ENCODE data around the gene CDHR4. TPM values are rescaled to one million over a fixed set of nuclear protein-coding genes. Genes with fewer than 3 reads are reported as not detected.

CDHR4 gene
- total RNA-seq, 2 experiments from 2014 or later = 0.17 TPM; not detected in 1

DNA sequence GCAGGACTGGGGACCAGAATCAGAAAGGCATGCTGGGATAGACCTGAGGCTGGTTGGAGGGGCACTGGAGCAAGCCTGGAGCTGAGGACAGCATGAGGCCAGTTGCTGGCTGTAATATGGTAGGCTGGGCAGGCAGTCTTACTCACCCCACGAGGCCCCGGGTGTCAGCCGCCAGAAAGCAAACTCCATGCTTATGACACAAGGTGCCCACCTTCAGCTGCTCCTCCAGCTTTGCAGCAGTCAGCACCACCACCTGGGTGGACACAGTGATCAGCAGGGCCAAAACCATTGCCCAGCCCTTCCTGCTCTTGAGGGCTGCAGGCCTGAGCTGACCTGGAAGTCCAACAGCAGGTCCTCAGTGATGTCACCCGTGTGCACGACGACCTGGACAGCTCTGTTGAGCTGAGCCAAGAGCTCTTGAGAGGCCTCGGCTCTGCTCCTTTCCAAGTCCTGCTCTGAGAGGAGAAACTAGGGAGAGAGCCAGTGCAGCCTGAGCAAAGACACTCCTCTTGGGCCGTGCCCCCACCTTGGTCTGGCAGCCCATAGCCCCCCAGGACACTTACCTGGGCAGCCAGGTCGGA is 13.3 kb upstream of the CDHR4 start:
- Mint-ChIP-seq H3K4me1 (ENCODE audit: low read depth) (peaks cover 43% of the 10 kb centered on the region), H3K36me3 (ENCODE audit: low read depth) (peaks cover 58% of the 10 kb centered on the region), H3K27me3 (no peaks in the 10 kb centered on the region), H3K4me3 (peak overlapping the region; percentile 97), H3K27ac (peak overlapping the region; percentile 97), H3K9me3 (no peaks in the 10 kb centered on the region)
- H3K4me3 ChIP-seq (ENCODE audit: low read length) = peak overlapping the region; percentile 77
- H3K9me3 ChIP-seq (ENCODE audit: control insufficient read depth in 1 of 2, insufficient read depth in 1 of 2, low read length in 2 of 2) = no peaks in the 10 kb centered on the region
- ATAC-seq (ENCODE audit: poor library complexity) (peak; percentile 16), DNase-seq (no peak)
- H3K36me3 ChIP-seq (ENCODE audit: insufficient read depth, low read length) = peaks cover 39% of the 10 kb centered on the region
- POLR2A ChIA-PET = interaction anchor here (0.6 to 5.1 kb wide), 5 partner anchors 9 to 126 kb away, joined by 3 to 83 read pairs (median 4); partner anchors contain the start of genes INKA1, IP6K1, RBM6 and TRAIP
- H3K27ac ChIP-seq (ENCODE audit: low read depth in 1 of 2, low read length in 2 of 2) = peak overlapping the region; percentile 41 to 71
- intact Hi-C loops (cut with DNase I, micrococcal nuclease) = loop anchor here in 1 of 2 experiments (1.0 kb wide), 1 partner anchor 10 kb away; the partner anchor contains the start of gene INKA1
- CTCF ChIA-PET = interaction anchor here (5.4 to 6.6 kb wide), 2 partner anchors 9 to 26 kb away, joined by 18 to 42 read pairs; partner anchors contain the start of gene INKA1
- no peaks in the 10 kb centered on the region for H3K27me3 ChIP-seq (ENCODE audit: control insufficient read depth in 1 of 2, insufficient read depth in 2 of 2, low read length in 2 of 2)
- TF ChIP-seq, protein P1, sequence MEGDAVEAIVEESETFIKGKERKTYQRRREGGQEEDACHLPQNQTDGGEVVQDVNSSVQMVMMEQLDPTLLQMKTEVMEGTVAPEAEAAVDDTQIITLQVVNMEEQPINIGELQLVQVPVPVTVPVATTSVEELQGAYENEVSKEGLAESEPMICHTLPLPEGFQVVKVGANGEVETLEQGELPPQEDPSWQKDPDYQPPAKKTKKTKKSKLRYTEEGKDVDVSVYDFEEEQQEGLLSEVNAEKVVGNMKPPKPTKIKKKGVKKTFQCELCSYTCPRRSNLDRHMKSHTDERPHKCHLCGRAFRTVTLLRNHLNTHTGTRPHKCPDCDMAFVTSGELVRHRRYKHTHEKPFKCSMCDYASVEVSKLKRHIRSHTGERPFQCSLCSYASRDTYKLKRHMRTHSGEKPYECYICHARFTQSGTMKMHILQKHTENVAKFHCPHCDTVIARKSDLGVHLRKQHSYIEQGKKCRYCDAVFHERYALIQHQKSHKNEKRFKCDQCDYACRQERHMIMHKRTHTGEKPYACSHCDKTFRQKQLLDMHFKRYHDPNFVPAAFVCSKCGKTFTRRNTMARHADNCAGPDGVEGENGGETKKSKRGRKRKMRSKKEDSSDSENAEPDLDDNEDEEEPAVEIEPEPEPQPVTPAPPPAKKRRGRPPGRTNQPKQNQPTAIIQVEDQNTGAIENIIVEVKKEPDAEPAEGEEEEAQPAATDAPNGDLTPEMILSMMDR (IDR thresholded peaks at IDR 0.05) = no peak
- H3K4me1 ChIP-seq (ENCODE audit: insufficient read depth, low read length) = peaks cover 41% of the 10 kb centered on the region

DNA sequence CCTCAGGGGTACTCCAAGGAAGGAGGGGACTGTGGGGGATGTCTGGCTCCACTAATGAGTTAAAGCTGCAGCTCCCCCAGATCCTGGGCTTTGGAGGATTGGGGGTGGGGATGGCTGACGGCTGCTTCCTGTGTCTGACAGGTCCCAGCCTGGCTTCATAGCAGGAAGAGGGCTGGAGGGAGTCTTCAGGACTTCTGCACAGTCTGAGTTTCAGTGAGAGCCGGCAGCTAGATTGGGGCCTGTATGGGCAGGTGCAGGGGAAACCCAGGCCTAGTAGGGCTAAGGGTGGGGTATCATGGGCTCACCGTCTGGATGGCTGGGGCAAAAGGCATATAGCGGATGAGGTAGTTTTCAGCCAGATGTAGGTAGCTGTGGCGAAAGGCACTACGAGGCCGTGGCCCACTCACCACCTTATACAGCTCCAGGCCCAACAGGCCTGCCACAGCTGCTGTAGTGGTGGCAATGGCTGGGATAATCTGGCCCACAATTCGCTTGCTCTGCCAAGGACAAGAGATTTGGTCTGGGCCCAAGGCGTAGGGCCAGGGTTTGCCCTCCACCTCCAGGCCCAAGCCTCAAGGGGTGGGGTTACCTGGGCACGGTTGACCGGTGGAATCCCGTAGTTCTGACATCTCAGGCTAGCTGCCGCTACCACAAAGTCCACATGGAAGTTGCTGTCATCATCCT is 7.9 kb upstream of the CDHR4 start:
- CTCF ChIA-PET = interaction anchor here (1.4 kb wide), 1 partner anchor 32 kb away, joined by 4 read pairs; no protein-coding TSS in a partner anchor
- Histone ChIP-seq H3K36me3 (ENCODE audit: insufficient read depth, low read length) (peaks cover 37% of the 10 kb centered on the region), H3K4me1 (ENCODE audit: insufficient read depth, low read length) (peaks cover 66% of the 10 kb centered on the region), H3K27ac (ENCODE audit: low read depth in 1 of 2, low read length in 2 of 2) (peak overlapping the region in 1 of 2 donors; percentile 22), H3K4me3 (ENCODE audit: low read length) (no peak overlapping the region), H3K9me3 (ENCODE audit: control insufficient read depth in 1 of 2, insufficient read depth in 1 of 2, low read length in 2 of 2) (no peaks in the 10 kb centered on the region), H3K27me3 (ENCODE audit: control insufficient read depth in 1 of 2, insufficient read depth in 2 of 2, low read length in 2 of 2) (no peaks in the 10 kb centered on the region)
- Mint-ChIP-seq H3K27ac (peak overlapping the region; percentile 75), H3K4me1 (ENCODE audit: low read depth) (peaks cover 62% of the 10 kb centered on the region), H3K36me3 (ENCODE audit: low read depth) (peaks cover 51% of the 10 kb centered on the region), H3K9me3 (no peaks in the 10 kb centered on the region), H3K4me3 (peak overlapping the region; percentile 4), H3K27me3 (peaks cover under 1% of the 10 kb centered on the region)
- intact Hi-C loops (cut with DNase I, micrococcal nuclease) = loop anchor here in 1 of 2 experiments (10.0 kb wide), 1 partner anchor 277 kb away; the partner anchor contains the start of gene RBM5
- POLR2A ChIA-PET = no interaction called here
- ATAC-seq (ENCODE audit: poor library complexity) = no peak
- TF ChIP-seq, protein P1 (IDR thresholded peaks at IDR 0.05) = no peak
- DNase-seq = no peak

DNA sequence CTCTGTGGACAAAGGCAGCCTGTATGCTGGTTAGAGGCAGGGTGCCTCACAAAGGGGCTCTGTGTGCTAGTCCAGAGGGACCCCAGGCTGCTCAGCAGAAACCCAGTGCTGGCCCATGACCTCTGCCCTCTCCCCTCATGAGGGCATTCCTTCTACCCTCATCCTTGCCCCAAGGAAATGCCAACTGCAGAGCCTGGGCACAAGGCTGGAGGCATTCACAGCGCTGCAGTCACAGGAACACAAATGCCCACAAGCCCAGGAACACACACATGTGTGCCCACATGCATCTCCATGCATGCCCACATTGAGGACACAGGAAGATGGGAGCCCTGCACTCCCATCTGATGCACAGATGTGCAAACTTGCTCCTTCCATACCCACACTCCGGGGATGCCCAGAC is 7.2 kb upstream of the CDHR4 start:
- ChIA-PET POLR2A (interaction anchor here (1.5 kb wide), 1 partner anchor 10 kb away, joined by 5 read pairs; no protein-coding TSS in a partner anchor), CTCF (interaction anchor here (6.2 kb wide), 1 partner anchor 34 kb away, joined by 103 read pairs; no protein-coding TSS in a partner anchor)
- Mint-ChIP-seq H3K27me3 (peaks cover 4% of the 10 kb centered on the region), H3K4me1 (ENCODE audit: low read depth) (peaks cover 63% of the 10 kb centered on the region), H3K4me3 (peak overlapping the region; percentile 58), H3K36me3 (ENCODE audit: low read depth) (peaks cover 44% of the 10 kb centered on the region), H3K27ac (peak overlapping the region; percentile 77), H3K9me3 (no peaks in the 10 kb centered on the region)
- H3K27me3 ChIP-seq (ENCODE audit: control insufficient read depth in 1 of 2, insufficient read depth in 2 of 2, low read length in 2 of 2) = no peaks in the 10 kb centered on the region
- no peaks in the 10 kb centered on the region for H3K9me3 ChIP-seq (ENCODE audit: control insufficient read depth in 1 of 2, insufficient read depth in 1 of 2, low read length in 2 of 2)
- intact Hi-C loops (cut with DNase I, micrococcal nuclease) = loop anchor here in 1 of 2 experiments (10.0 kb wide), 1 partner anchor 278 kb away; the partner anchor contains the start of gene RBM5
- H3K27ac ChIP-seq (ENCODE audit: low read depth in 1 of 2, low read length in 2 of 2) = peak overlapping the region; percentile 22 to 69
- ATAC-seq (ENCODE audit: poor library complexity) (no peak), DNase-seq (peak in 1 of 14 experiments; percentile 6)
- peaks cover 30% of the 10 kb centered on the region for H3K36me3 ChIP-seq (ENCODE audit: insufficient read depth, low read length)
- TF ChIP-seq, protein P1 (IDR thresholded peaks at IDR 0.05) = no peak
- H3K4me3 ChIP-seq (ENCODE audit: low read length) = no peak overlapping the region
- peaks cover 63% of the 10 kb centered on the region for H3K4me1 ChIP-seq (ENCODE audit: insufficient read depth, low read length)
